Large intestine (tissue), 3 donors: ENCODE measurements around the gene PRDM16. TPM values are rescaled to one million over a fixed set of nuclear protein-coding genes. Genes with fewer than 3 reads are reported as not detected.

ENCODE experiments used
- DNase-seq, 2 donors: peaks; one replicate each; pipeline versions ENCODE4 v3.0.0 to v3.0.0-alpha.2; 2013
- H3K27ac ChIP-seq: one replicate; pipeline ENCODE4 v1.5.1; 2013; ENCODE audit warnings: low read length
- H3K27me3 ChIP-seq: 2 replicates; pipeline ENCODE4 v1.6.1; 2013; ENCODE audit warnings: low read length; ENCODE audit not compliant: control insufficient read depth, insufficient read depth
- H3K36me3 ChIP-seq: 2 replicates; pipeline ENCODE4 v1.6.1; 2013; ENCODE audit warnings: low read length; ENCODE audit not compliant: control insufficient read depth, insufficient read depth
- H3K4me1 ChIP-seq: one replicate; pipeline ENCODE4 v1.6.1; 2013; ENCODE audit warnings: low read length; ENCODE audit not compliant: control insufficient read depth, insufficient read depth
- H3K4me3 ChIP-seq: one replicate; pipeline ENCODE4 v1.5.1; 2013; ENCODE audit warnings: low read length
- H3K9me3 ChIP-seq: one replicate; pipeline ENCODE4 v1.6.1; 2013; ENCODE audit warnings: mild to moderate bottlenecking, low read depth, low read length, moderate library complexity; ENCODE audit not compliant: control insufficient read depth
- WGBS: methylation state at CpG from one replicate; pipeline ENCODE4 v1.1.5; 2013; ENCODE audit warnings: low lambda C conversion rate; ENCODE audit not compliant: insufficient coverage; 5-methylcytosine and 5-hydroxymethylcytosine counted together
- polyA plus RNA-seq: library from polyadenylated mRNA; unstranded; fragments of 120-200 nt; gene quantifications from one replicate; pipeline ENCODE4 v1.2.1, GENCODE V29; 2013

Gene PRDM16
- polyA plus RNA-seq, 1 donor, result 20.6 TPM

GRCh38 chr1:3417082-3417739 is 348.2 kb downstream of the PRDM16 start:
- Histone ChIP-seq H3K27ac (peak overlapping the region; percentile 93), H3K27me3 (peaks cover 6% of the 10 kb centered on the region), H3K4me1 (peaks cover 31% of the 10 kb centered on the region), H3K9me3 (peaks cover 24% of the 10 kb centered on the region), H3K36me3 (no peaks in the 10 kb centered on the region), H3K4me3 (no peak overlapping the region)
- WGBS, result no CpG with 5 or more reads among the region's 6 CpGs
- DNase-seq, result peak; percentile 46 to 58

GRCh38 chr1:3417934-3418333 is 348.9 kb downstream of the PRDM16 start:
- DNase-seq, result peak; percentile 88 to 93
- peak overlapping the region; percentile 93 for H3K27ac ChIP-seq
- peaks cover 38% of the 10 kb centered on the region for H3K4me1 ChIP-seq
- H3K9me3 ChIP-seq, result peaks cover 24% of the 10 kb centered on the region
- no CpG with 5 or more reads among the region's 9 CpGs for WGBS
- peaks cover 6% of the 10 kb centered on the region for H3K27me3 ChIP-seq
- H3K36me3 ChIP-seq, result no peaks in the 10 kb centered on the region
- no peak overlapping the region for H3K4me3 ChIP-seq

GRCh38 chr1:3418600-3418999 is 349.6 kb downstream of the PRDM16 start:
- peaks cover 24% of the 10 kb centered on the region for H3K9me3 ChIP-seq
- H3K4me3 ChIP-seq, result no peak overlapping the region
- H3K4me1 ChIP-seq, result peaks cover 44% of the 10 kb centered on the region
- H3K27me3 ChIP-seq, result peaks cover 6% of the 10 kb centered on the region
- DNase-seq, result no peak
- H3K27ac ChIP-seq, result peak overlapping the region; percentile 93
- no peaks in the 10 kb centered on the region for H3K36me3 ChIP-seq
- WGBS, result no CpG with 5 or more reads among the region's 8 CpGs

- no peaks in the 10 kb centered on the region for H3K36me3 ChIP-seq
- DNase-seq, result peak in 1 of 2 donors; percentile 65
- WGBS, result 80% methylated on average over 1 of the region's 15 CpGs
- H3K4me1 ChIP-seq, result peaks cover 54% of the 10 kb centered on the region
- peak overlapping the region; percentile 93 for H3K27ac ChIP-seq
- peaks cover 6% of the 10 kb centered on the region for H3K27me3 ChIP-seq
- H3K9me3 ChIP-seq, result peaks cover 24% of the 10 kb centered on the region
- no peak overlapping the region for H3K4me3 ChIP-seq
These were observed 350.6 kb downstream of the PRDM16 start for GRCh38 chr1:3419415-3420204.

GRCh38 chr1:3420218-3420951 is 351.4 kb downstream of the PRDM16 start:
- H3K27me3 ChIP-seq, result peaks cover 4% of the 10 kb centered on the region
- peaks cover 56% of the 10 kb centered on the region for H3K4me1 ChIP-seq
- 67% methylated on average over 1 of the region's 23 CpGs for WGBS
- H3K27ac ChIP-seq, result no peak overlapping the region
- no peaks in the 10 kb centered on the region for H3K36me3 ChIP-seq
- DNase-seq, result no peak
- H3K4me3 ChIP-seq, result no peak overlapping the region
- peaks cover 22% of the 10 kb centered on the region for H3K9me3 ChIP-seq

- Histone ChIP-seq H3K4me1 (peaks cover 48% of the 10 kb centered on the region), H3K27me3 (no peaks in the 10 kb centered on the region), H3K9me3 (peaks cover 4% of the 10 kb centered on the region), H3K27ac (peak overlapping the region; percentile 91), H3K36me3 (peaks cover 13% of the 10 kb centered on the region), H3K4me3 (no peak overlapping the region)
- DNase-seq, result no peak
- no CpG with 5 or more reads among the region's 14 CpGs for WGBS
These were observed 353.6 kb downstream of the PRDM16 start for GRCh38 chr1:3422638-3423037.

GRCh38 chr1:3423245-3423829 is 354.3 kb downstream of the PRDM16 start:
- no CpG with 5 or more reads among the region's 23 CpGs for WGBS
- H3K4me3 ChIP-seq, result no peak overlapping the region
- H3K36me3 ChIP-seq, result peaks cover 13% of the 10 kb centered on the region
- peaks cover 4% of the 10 kb centered on the region for H3K9me3 ChIP-seq
- peak overlapping the region; percentile 91 for H3K27ac ChIP-seq
- peak; percentile 95 to 98 for DNase-seq
- peaks cover 45% of the 10 kb centered on the region for H3K4me1 ChIP-seq
- no peaks in the 10 kb centered on the region for H3K27me3 ChIP-seq

- Histone ChIP-seq H3K4me1 (peaks cover 38% of the 10 kb centered on the region), H3K36me3 (peaks cover 13% of the 10 kb centered on the region), H3K27me3 (no peaks in the 10 kb centered on the region), H3K27ac (peak overlapping the region; percentile 91), H3K4me3 (no peak overlapping the region), H3K9me3 (peaks cover 4% of the 10 kb centered on the region)
- peak in 1 of 2 donors; percentile 60 for DNase-seq
- no CpG with 5 or more reads among the region's 28 CpGs for WGBS
These were observed 355.1 kb downstream of the PRDM16 start for GRCh38 chr1:3423896-3424611.

GRCh38 chr1:3425486-3426215 is 356.6 kb downstream of the PRDM16 start:
- no peak for DNase-seq
- H3K27me3 ChIP-seq, result no peaks in the 10 kb centered on the region

More at GRCh38 chr1:3425486-3426215, 356.6 kb downstream of the PRDM16 start:
- Histone ChIP-seq H3K9me3 (peaks cover 3% of the 10 kb centered on the region), H3K4me3 (no peak overlapping the region), H3K4me1 (peaks cover 34% of the 10 kb centered on the region), H3K27ac (no peak overlapping the region), H3K36me3 (peaks cover 13% of the 10 kb centered on the region)
- WGBS, result 100% methylated on average over 1 of the region's 44 CpGs
